SKM-1 (cell line): ENCODE measurements around the gene GPT2.

Source experiments
- DNase-seq: peaks from one replicate; lab custom pipeline; 2025; ENCODE audit not compliant: unreplicated experiment; lab: John Stamatoyannopoulos, UW

GPT2 gene

DNA sequence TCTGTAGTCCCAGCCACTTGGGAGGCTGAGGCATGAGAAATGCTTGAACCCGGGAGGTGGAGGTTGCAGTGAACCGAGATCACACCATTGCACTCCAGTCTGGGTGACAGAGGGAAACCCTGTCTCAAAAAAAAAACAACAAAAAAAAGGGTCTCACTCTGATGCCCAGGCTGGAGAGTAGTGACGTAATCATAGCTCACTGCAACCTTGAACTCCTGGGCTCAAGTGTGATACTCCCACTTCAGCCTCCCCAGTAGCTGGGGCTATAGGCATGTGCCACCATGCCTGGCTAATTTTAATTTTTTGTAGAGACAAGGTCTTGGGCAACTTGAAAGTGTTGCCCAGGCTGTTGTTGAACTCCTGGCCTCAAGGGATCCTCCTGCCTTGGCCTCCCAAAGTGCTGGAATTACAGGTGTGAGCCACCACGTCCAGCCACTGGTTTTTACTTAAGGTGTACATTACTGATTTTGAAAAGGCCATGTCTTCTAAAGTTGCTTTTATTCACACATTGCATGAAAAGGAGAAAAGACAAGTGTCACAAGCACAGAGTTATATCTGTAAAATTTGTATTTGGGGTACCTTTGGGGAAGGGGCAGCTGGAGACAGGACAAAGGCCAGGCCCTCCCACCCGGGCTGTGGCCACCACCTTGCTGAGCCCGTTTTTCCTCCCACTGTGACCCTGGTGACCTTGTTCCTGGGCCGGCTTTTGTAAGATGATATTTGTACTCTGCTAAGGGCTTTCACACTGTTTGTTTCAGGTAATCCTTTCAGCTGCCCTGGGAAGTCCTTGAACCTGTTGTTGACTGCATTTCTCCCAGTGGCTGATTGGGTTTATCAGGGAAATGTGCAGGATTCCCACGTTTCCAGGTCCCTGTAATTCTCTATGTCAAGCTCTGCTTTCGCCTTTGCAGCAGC, 11.5 kb downstream of the GPT2 start:
- DNase-seq: no peak

GRCh38 chr16:46896314-46896968, 12.3 kb downstream of the GPT2 start:
- no peak for DNase-seq

- no peak for DNase-seq
These were observed 13.3 kb downstream of the GPT2 start for GRCh38 chr16:46897471-46897870.

DNA sequence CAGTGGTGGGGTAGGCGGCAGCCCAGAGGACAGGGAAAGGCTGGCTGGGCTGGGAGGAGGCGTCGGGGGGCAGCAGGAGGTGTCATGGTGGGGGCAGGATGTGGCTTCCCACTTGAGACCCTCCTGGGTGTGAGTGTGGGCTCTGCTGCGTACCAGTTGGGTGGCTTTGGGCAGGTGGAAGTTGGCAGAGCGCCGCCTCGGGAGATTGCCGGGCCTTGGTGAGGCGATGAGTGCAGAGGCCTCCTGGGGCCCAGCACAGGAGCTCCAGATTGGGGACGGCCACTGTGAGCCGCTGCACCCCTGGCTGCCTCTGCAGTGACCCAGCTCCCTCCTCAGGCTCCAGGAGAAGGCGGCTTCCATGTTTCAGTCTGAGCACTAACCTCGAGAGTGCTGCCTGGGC, 13.8 kb downstream of the GPT2 start:
- DNase-seq: no peak

DNA sequence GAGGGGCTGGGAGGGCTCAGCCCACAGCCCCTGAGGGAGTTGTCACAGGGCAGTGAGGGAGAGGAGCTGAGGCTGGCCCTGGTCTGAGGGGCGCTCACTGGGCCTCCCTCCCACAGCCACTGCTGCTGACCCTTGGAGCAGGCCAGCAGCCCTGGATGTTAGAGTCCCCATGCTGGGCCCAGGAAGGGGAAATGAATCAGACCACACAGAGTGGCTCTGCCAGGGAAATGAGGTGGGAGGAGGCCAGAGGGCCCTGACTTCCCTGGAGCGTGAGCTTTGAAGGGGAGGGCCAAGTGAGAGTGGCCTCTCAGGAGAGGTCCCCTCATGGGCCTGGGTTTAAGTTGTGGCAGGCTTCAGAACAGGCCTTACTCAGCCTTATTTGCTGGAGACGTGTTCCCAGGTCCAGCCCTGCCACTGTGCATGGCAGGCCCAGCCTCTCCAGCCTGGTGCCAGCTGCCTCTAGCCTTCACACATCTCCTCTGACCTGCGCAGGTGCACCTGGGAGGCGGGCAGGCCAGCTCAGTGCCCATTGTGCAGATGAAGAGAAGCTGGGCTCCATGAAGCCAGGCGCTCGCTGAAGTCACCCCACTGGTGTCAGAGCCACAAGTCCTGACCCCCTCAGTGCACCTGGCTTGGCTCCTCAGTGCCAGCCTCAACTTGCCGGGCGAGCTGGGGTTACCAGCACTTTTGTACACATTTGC, 15.4 kb downstream of the GPT2 start:
- DNase-seq: no peak

- DNase-seq: no peak
These were observed 16.5 kb downstream of the GPT2 start for GRCh38 chr16:46900455-46901235.

DNA sequence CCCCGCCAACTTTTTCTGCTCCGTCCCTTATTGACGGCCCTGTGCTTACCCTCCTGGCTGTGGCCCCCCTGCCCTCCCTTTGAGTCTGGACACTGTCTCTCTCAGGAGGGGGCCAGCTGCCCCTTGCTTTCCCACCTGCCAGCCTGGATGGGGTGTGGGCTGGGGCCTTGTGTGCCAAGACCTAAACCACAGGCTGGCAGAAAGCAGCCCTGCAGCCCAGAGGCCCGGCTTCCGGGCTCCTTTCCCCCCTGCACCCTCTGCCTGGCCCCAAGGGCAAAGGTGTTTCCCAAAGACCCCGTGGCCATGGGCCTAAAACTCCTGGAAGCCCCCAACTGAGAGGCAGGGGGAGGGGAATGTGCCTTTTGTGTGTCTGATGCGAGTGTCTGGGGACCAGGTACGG, 17.5 kb downstream of the GPT2 start:
- DNase-seq: no peak

- DNase-seq: no peak
These were observed 19.2 kb downstream of the GPT2 start for GRCh38 chr16:46903255-46903905.

- DNase-seq: no peak
These were observed 20.3 kb downstream of the GPT2 start for GRCh38 chr16:46904471-46904870.

- no peak for DNase-seq
These were observed 22.3 kb downstream of the GPT2 start for GRCh38 chr16:46906360-46907060.

GRCh38 chr16:46907061-46907774, 23.1 kb downstream of the GPT2 start:
- DNase-seq: no peak

DNA sequence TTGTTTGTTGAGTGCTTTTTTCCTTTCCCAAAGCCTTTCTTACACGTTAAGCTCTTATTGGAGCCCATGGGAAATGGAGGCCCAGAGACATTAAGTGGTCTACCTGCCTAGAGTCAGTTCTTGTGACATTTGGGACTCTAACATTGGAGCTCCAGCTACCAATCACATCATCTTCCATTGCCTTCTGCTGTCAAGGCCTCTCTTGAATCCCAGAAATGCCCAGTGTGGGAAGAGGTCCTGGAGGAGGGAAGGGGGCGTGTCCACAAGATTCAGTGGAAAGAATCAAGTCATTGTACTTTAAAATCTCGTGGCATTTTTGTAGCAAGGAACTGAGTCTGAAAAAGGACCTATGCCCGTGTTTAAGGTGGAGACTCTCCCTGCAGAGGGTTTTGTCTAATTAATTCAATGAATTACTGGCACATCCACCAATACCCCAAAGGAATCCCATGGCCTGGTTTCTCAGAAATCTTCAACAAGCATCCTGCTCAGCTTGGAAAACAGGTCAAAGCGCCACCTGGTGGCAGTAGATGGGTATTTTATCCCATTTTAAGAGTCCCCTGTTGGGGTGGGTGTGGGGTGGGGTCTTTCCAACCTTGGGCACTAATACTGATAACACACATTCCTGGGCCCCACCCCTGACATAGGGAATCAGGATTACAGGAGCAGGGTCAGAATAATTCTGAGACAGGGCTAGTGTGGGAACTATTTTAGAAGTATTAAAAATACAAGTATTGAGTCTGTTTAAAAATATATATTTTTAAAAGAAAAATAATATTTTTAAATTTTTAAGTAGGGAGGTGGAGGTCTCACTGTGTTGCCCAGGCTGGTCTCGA, 24.6 kb downstream of the GPT2 start:
- peak; percentile 3 for DNase-seq

DNA sequence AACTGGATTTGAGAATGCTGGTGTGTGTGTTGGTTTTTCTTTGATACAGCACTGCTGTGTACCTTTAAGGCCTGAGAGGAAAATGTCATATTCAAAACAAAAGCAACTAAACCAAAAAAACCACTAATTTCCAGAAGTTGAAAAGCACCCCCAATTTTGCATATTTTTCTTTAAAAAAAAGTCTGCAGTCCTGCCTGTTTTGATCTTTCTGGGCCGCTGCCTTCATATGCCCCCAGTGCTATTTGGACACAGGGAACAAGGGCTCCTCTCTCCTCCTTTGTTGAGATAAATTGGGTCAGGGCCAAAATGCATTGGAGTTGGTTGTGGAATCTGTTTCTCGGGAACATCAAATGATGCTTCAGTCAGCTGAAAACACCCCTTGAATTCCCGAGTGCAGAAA, 26.9 kb downstream of the GPT2 start:
- no peak for DNase-seq

DNA sequence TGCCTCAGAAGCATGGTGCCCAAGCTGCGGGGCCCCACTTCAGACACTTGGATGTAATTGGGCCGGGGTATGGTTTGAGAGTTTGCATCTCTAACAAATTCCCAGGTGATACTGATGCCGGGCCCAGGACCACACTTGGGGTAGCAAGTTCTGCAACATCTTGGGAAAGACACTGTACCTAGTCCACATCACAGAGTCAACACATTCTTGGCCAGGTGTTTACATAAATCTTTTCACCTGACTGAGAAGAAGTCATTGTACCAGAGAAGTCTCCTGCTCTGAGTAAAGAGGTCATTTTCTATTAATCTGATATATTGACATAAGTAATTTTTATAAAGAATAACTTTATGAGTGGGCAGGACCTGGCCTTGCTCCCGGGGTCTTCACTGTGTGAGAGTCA, 27.5 kb downstream of the GPT2 start:
- no peak for DNase-seq

GRCh38 chr16:46914556-46915201, 30.5 kb downstream of the GPT2 start:
- no peak for DNase-seq

DNA sequence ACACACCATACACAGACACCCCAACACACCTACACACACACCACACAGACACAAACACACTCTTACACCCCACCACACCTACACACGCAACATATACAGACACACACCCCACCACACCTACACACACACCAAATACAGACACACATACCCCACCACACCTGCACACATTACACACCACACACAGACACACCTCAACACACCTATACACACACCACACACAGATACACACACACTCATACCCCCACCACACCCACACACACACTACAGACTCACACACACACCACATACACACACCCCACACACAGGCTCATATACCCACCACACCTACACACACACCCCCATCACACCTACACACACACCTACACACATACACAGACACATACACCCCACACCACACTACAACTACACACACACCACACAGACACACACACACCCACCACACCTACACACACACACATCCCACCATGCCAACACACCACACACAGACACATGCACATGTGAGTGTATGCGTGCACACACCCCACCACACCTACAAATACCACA, 31.4 kb downstream of the GPT2 start:
- no peak for DNase-seq

DNA sequence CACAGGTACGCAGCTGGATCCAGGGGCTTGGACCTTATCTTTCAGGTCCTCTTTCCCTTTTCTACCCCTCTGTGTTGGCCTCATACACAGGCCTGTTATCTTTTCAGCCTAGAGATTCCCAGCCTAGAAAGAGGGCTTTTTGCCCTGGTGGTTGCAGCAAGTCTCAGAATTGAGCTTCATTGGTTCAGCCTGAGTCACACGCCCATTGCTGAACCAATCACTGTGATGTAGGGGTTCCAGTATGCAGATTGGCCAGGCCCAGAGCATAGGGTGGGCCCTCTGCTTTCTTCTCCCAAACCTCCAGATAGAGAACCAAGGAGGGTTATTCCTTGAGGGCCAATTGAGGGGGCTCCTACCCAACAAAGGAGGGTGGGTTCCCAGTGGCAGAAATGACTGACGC, 32.8 kb downstream of the GPT2 start:
- DNase-seq: no peak

DNA sequence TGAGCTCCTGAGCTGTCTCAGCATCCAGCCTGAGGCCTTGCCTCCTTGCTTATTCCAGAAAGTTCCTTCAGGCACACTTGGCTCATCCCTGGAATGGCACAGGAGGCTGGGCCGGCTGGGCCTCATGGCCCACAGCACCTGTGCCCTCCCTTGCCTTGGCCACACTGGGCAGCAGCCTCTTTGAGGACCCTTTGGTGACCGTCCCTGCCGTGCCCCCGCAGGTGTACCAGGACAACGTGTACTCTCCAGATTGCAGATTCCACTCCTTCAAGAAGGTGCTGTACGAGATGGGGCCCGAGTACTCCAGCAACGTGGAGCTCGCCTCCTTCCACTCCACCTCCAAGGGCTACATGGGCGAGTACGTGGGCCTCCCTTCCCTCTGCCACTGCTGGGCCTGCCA, 34.2 kb downstream of the GPT2 start:
- DNase-seq: no peak
